NT2/D1 (cell line): ENCODE results near the gene ARL15.

Experiments
- DNase-seq: peaks from one replicate; pipeline ENCODE4 v3.0.0-alpha.2; 2011; ENCODE audit warnings: low read depth, low spot score
- H3K27me3 ChIP-seq: 2 replicates; pipeline ENCODE4 v1.6.0; 2011; ENCODE audit warnings: mild to moderate bottlenecking; ENCODE audit not compliant: insufficient read length, insufficient read depth
- H3K36me3 ChIP-seq: 2 replicates; pipeline ENCODE4 v1.6.1; 2011; ENCODE audit warnings: mild to moderate bottlenecking, low read length, mixed read lengths; ENCODE audit not compliant: insufficient read depth, insufficient read length
- H3K4me1 ChIP-seq: 2 replicates; pipeline ENCODE4 v1.5.1; 2011; ENCODE audit not compliant: insufficient read depth, insufficient read length
- H3K4me3 ChIP-seq: 2 replicates; pipeline ENCODE4 v1.5.1; 2011; ENCODE audit warnings: low read depth; ENCODE audit not compliant: insufficient read length
- H3K9ac ChIP-seq: 2 replicates; pipeline ENCODE4 v1.6.0; 2011; ENCODE audit warnings: low read depth; ENCODE audit not compliant: insufficient read length
- H3K9me3 ChIP-seq: 2 replicates; pipeline ENCODE4 v1.5.1; 2011; ENCODE audit warnings: mild to moderate bottlenecking, low read length; ENCODE audit not compliant: insufficient read depth
- SUZ12 ChIP-seq: IDR thresholded peaks from 2 replicates; pipeline ENCODE4 v1.6.1; 2011; ENCODE audit not compliant: insufficient read length, insufficient read depth; ENCODE audit errors: extremely low read depth
- YY1 ChIP-seq: IDR thresholded peaks from 2 replicates; pipeline ENCODE4 v1.6.1; 2011; ENCODE audit not compliant: insufficient read length, insufficient read depth
- ZNF274 ChIP-seq: IDR thresholded peaks from 2 replicates; pipeline ENCODE4 v1.6.1; 2011; ENCODE audit warnings: mild to moderate bottlenecking, low read depth, low read length

The ARL15 gene

DNA sequence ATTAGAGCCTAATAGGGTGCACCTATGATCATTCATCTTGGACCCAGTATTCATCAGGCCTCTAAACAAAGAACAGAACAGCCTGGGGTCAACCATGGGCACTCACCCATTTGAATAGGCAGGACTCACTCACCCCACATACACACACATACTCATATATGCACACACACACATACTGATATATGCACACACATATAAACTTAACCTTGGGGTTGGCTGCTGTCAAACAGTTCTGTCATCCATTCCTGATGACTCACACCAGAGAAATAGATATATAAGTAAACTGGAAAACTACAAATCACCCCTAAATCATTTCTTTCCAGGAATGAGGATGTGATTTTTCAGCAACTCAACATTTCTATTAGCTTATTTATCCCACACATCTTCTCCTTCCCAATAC is 51.3 kb downstream of the ARL15 start:
- no peaks in the 10 kb centered on the region for H3K36me3 ChIP-seq
- no peak overlapping the region for H3K4me3 ChIP-seq
- no peak for TF ChIP-seq YY1
- TF ChIP-seq ZNF274, result no peak
- TF ChIP-seq SUZ12, result no peak
- no peak for DNase-seq
- H3K9me3 ChIP-seq, result no peaks in the 10 kb centered on the region
- H3K27me3 ChIP-seq, result no peaks in the 10 kb centered on the region
- H3K9ac ChIP-seq, result no peak overlapping the region
- H3K4me1 ChIP-seq, result no peaks in the 10 kb centered on the region

DNA sequence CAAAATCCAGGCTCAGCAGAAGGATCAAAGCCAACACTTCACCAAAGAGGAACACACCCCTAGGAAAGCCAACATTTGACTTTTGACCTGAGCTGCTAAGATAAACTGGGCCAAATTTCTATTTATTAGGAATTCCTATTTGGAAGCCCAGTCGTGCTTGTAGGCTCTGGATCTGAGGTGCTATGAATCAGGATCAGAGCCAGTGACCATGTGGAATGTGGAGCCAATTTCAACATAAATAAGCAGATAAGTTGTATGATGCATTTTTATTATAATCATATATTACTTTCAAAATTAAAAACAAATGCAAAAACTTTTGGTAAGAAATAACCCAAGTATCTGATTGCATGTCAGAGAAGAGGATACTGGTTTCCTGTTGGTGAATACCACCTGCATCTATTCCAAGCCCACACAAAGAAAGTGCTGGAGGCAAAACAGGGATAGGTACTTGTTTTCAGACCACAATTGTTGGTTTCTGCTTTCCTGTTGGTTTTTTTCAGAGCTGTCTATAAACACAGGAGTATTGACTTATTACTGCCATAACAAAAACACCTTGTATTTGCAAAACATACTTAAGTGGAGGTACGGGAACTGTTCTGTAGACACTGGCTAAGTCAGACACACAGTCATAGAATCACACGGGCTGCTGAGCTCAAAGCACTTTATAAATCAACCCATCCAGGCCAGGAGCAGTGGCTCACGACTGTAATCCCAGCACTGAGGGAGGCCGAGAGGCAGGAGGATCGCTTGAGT is 52.8 kb downstream of the ARL15 start:
- H3K4me1 ChIP-seq, result no peaks in the 10 kb centered on the region
- H3K9ac ChIP-seq, result no peak overlapping the region
- no peak for DNase-seq
- no peaks in the 10 kb centered on the region for H3K36me3 ChIP-seq
- no peak overlapping the region for H3K4me3 ChIP-seq
- H3K9me3 ChIP-seq, result no peaks in the 10 kb centered on the region
- H3K27me3 ChIP-seq, result no peaks in the 10 kb centered on the region
- no peak for TF ChIP-seq ZNF274
- TF ChIP-seq YY1, result no peak
- no peak for TF ChIP-seq SUZ12

DNA sequence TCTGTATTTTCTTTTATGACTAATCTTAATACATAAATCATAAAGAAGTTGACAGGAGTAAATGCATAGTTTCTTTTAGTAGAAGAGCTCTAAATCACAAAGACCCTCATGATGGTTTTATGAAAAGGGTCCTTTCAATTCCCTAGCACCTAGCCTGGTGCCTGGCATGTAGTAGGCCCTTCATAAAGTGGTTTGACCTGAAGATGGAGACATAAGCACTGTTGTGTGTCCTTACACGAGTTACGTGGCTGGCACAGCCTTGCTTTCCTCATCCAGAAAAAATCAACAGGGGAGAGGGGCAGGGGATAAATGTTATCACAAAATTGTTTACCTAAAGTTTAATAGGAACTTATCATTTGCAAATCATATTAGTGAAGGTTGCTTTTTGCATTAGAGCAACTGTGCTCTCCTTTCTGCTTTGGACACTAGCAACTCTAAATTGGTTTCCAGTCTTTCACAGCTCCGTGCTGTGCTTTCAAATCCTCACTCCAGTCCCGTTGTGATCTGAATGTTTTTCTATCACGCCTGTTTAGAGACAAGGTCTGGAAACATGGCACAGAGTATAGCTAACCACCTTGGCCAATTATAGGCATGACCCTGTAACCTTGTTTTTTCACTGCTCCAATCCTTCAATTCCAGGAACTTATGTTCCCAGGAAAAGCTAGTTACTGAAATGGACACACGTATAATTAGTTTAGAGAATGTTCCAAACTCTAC is 55.7 kb downstream of the ARL15 start:
- DNase-seq, result no peak
- no peaks in the 10 kb centered on the region for H3K27me3 ChIP-seq
- no peaks in the 10 kb centered on the region for H3K9me3 ChIP-seq
- no peak overlapping the region for H3K9ac ChIP-seq
- no peaks in the 10 kb centered on the region for H3K4me1 ChIP-seq
- no peaks in the 10 kb centered on the region for H3K36me3 ChIP-seq
- no peak overlapping the region for H3K4me3 ChIP-seq
- TF ChIP-seq ZNF274, result no peak
- no peak for TF ChIP-seq SUZ12

DNA sequence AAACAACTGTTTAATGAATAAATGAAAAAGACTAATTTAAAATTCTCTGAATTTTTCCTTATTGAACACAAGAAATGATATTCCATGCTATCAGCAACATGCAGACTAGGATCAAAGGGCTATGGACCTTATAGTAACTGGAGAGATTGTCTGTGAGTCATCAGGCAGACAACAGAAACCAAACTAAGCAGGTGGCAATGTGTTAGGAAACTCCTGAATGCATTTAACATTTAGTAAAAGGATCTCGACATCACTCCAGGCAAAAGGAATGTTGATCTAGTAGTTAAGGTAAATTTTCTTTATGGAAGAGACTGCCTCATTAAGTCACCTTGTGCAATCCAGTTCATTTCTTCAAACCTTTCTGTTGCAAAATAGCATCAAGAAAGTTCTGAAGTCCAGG is 58.4 kb downstream of the ARL15 start:
- no peak for DNase-seq
- TF ChIP-seq SUZ12 (no peak), ZNF274 (no peak), YY1 (no peak)
- no peaks in the 10 kb centered on the region for H3K9me3 ChIP-seq
- H3K9ac ChIP-seq, result no peak overlapping the region
- H3K4me3 ChIP-seq, result no peak overlapping the region
- H3K36me3 ChIP-seq, result no peaks in the 10 kb centered on the region
- no peaks in the 10 kb centered on the region for H3K27me3 ChIP-seq
- H3K4me1 ChIP-seq, result no peaks in the 10 kb centered on the region

DNA sequence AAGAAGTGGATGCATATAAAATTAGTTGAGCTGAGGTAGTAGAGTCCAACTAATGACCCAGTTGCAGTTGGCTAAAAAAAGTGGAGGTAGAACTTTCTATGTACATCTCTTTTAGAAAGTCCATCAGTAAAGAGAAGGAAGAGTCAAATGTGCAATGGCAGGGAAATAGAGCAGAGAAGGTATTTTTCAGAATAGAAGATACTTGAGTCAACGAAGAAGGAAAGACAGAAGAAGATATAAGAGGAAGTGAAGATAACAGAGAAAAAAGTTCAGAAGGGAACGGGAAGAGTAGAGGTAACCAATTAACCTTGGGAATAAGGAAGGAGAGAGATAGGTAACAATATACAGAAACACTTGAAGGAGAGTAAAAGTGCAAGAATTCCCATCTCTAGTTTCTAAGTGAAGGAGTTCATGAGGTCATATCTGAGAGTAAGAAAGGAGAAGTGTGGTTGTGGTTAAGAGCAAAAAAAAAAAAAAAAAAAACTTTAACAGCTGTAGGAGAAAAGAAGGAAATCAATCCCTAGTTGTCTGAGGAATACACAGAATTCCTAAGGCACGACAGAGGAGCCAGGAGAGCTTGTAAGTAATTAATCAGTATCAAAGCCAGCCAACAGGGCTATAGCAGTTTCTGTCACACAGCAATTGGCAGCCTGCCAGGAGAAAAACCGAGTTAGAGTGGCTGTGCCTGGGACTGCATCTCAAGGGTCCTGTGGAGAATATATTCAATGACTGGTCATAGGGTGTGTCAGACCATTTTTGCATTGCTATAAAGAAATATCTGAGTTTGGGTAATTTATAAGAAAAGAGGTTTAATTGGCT is 61.0 kb downstream of the ARL15 start:
- H3K9ac ChIP-seq, result no peak overlapping the region
- H3K36me3 ChIP-seq, result no peaks in the 10 kb centered on the region
- H3K27me3 ChIP-seq, result no peaks in the 10 kb centered on the region
- DNase-seq, result no peak
- TF ChIP-seq ZNF274 (no peak), YY1 (no peak), SUZ12 (no peak)
- no peak overlapping the region for H3K4me3 ChIP-seq
- no peaks in the 10 kb centered on the region for H3K4me1 ChIP-seq
- no peaks in the 10 kb centered on the region for H3K9me3 ChIP-seq

DNA sequence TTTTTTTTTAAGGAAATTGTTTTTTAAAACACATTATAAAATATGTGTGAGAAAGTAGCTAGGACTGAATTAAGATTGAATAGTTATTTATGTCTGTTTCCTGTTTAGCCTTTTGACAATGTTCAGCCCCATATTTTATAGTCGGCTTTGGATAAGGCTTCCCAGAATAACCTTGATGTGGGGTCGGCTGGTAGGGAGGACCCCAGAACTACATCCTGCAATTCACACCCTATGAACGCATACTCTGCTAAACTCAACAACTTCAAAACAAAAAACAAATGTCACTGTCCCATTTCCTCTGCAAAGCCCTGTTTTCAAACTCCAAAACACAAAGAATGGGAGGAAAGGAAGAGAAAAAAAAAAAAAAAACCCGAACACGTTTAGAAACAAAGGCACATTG is 63.1 kb downstream of the ARL15 start:
- Histone ChIP-seq H3K9ac (no peak overlapping the region), H3K9me3 (no peaks in the 10 kb centered on the region), H3K4me1 (no peaks in the 10 kb centered on the region), H3K27me3 (no peaks in the 10 kb centered on the region), H3K4me3 (no peak overlapping the region), H3K36me3 (no peaks in the 10 kb centered on the region)
- no peak for DNase-seq
- TF ChIP-seq ZNF274 (no peak), YY1 (no peak), SUZ12 (no peak)

DNA sequence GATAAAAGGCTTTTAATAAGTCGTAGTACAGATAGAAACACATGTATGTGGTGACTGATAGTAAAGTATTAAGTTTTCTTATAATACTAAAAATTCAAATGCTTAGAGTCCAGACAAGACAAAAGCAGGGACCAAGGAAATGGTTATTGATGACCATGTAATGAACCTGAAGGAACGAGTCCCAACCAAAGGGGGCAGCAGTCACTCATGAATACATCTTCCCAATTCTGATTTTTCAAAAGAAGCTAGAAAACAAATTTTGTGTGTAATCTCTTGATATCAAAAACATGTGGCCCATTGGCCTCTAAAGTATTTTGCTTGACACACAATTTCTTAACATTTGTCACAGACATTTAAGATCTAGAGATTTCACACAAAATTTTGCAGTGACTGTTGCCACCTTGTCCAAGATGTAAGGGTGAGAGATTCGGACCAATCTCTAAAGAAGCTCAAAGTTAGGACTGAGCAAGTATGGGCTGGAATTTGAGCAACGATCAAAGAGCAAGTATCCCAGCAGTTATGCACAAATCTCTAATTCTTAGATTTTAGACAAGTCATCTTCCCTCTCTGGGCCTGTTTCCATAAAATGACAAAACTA is 66.8 kb downstream of the ARL15 start:
- Histone ChIP-seq H3K4me1 (no peaks in the 10 kb centered on the region), H3K36me3 (no peaks in the 10 kb centered on the region), H3K27me3 (no peaks in the 10 kb centered on the region), H3K9me3 (no peaks in the 10 kb centered on the region), H3K4me3 (no peak overlapping the region), H3K9ac (no peak overlapping the region)
- DNase-seq, result no peak
- TF ChIP-seq ZNF274 (no peak), SUZ12 (no peak), YY1 (no peak)
